BE2C (cell line): ENCODE data around the gene MAGI1.

Source experiments
- DNase-seq: peaks from one replicate; pipeline ENCODE4 v3.0.0-alpha.2; 2020
- H3K27me3 ChIP-seq: fragments of 250-450 bp; sonication (Bioruptor Pico); 2 replicates; pipeline ENCODE4 v1.5.1; 2020; ENCODE audit warnings: mild to moderate bottlenecking
- H3K36me3 ChIP-seq: fragments of 250-450 bp; sonication (Bioruptor Pico); 2 replicates; pipeline ENCODE4 v1.5.1; 2020; ENCODE audit warnings: mild to moderate bottlenecking
- H3K4me1 ChIP-seq: fragments of 250-450 bp; sonication (Bioruptor Pico); 2 replicates; pipeline ENCODE4 v1.5.1; 2020
- H3K4me3 ChIP-seq: 2 replicates; pipeline ENCODE4 v1.5.1; 2011; ENCODE audit warnings: low read depth, low read length
- H3K9me3 ChIP-seq: fragments of 250-450 bp; sonication (Bioruptor Pico); 2 replicates; pipeline ENCODE4 v1.5.1; 2020
- TF ChIP-seq, protein P1 (sequence below): IDR thresholded peaks from 2 replicates; pipeline ENCODE4 v1.5.1; 2012; ENCODE audit warnings: mild to moderate bottlenecking, low read depth, low read length

The MAGI1 gene

DNA sequence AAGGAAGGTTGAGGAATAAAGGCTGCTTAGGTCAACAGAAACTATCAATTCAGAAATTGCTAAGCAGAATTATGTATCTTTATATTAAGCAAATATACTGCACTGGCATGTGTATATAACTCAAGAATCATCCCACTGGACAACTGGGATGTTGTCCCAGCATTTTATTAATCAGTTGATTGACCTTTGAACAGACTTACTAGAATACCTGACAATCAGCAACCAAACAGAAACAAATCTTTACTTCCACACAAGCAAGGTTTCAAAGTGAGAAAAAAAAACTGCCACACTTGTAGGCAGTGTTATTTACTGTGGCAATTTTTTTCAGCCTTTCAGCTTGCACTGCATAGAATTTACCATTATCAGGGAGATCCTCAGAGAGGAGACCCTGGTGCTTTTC is 218.8 kb downstream of the MAGI1 start:
- no peaks in the 10 kb centered on the region for H3K4me1 ChIP-seq
- H3K27me3 ChIP-seq, result no peaks in the 10 kb centered on the region
- no peaks in the 10 kb centered on the region for H3K9me3 ChIP-seq
- H3K36me3 ChIP-seq, result no peaks in the 10 kb centered on the region
- no peak overlapping the region for H3K4me3 ChIP-seq
- TF ChIP-seq, protein P1, sequence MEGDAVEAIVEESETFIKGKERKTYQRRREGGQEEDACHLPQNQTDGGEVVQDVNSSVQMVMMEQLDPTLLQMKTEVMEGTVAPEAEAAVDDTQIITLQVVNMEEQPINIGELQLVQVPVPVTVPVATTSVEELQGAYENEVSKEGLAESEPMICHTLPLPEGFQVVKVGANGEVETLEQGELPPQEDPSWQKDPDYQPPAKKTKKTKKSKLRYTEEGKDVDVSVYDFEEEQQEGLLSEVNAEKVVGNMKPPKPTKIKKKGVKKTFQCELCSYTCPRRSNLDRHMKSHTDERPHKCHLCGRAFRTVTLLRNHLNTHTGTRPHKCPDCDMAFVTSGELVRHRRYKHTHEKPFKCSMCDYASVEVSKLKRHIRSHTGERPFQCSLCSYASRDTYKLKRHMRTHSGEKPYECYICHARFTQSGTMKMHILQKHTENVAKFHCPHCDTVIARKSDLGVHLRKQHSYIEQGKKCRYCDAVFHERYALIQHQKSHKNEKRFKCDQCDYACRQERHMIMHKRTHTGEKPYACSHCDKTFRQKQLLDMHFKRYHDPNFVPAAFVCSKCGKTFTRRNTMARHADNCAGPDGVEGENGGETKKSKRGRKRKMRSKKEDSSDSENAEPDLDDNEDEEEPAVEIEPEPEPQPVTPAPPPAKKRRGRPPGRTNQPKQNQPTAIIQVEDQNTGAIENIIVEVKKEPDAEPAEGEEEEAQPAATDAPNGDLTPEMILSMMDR, result no peak
- no peak for DNase-seq

GRCh38 chr3:65817553-65818126 is 221.1 kb downstream of the MAGI1 start:
- TF ChIP-seq, protein P1, result no peak
- Histone ChIP-seq H3K27me3 (no peaks in the 10 kb centered on the region), H3K4me1 (no peaks in the 10 kb centered on the region), H3K36me3 (no peaks in the 10 kb centered on the region), H3K9me3 (no peaks in the 10 kb centered on the region), H3K4me3 (no peak overlapping the region)
- no peak for DNase-seq

GRCh38 chr3:65816208-65816607 is 222.5 kb downstream of the MAGI1 start:
- DNase-seq, result no peak
- Histone ChIP-seq H3K4me3 (no peak overlapping the region), H3K27me3 (no peaks in the 10 kb centered on the region), H3K36me3 (no peaks in the 10 kb centered on the region), H3K4me1 (no peaks in the 10 kb centered on the region), H3K9me3 (no peaks in the 10 kb centered on the region)
- TF ChIP-seq, protein P1, result no peak

DNA sequence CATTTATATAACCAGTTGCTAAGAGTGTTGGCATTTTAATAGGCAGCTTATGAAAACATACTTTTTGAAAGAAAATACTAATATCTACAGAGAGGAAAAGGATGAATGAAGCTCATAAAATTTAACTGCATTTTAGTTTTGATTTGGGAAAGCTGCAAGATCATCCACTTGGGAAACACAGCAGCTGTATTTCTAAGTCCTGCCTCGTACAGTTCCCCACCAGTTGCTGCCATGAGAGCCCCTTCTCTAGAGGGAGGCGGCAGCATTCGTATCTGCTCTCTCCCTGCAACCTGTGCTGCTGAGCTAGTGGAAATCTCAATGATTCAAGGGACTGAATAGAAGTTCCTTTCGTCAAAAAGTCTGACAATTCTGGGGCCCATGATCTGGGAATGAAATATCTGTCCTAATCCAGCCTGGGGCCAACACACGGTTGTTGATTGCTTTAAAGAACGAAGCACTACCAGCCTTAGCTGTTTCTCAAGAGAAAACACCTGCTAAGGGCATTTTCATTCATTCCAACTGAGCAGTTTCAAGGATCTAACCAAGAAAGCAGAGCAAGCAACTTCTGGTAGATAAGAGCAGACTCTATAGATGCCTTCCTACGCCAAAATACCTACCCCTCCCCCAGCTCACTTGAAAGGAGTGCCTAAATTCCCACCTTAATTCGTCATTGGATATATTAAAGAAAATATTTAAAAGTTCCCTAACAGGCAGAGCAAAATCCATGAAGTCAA is 223.7 kb downstream of the MAGI1 start:
- Histone ChIP-seq H3K9me3 (no peaks in the 10 kb centered on the region), H3K4me1 (no peaks in the 10 kb centered on the region), H3K4me3 (no peak overlapping the region), H3K36me3 (no peaks in the 10 kb centered on the region), H3K27me3 (no peaks in the 10 kb centered on the region)
- TF ChIP-seq, protein P1, result no peak
- no peak for DNase-seq

- TF ChIP-seq, protein P1, result no peak
- H3K27me3 ChIP-seq, result no peaks in the 10 kb centered on the region
- no peak overlapping the region for H3K4me3 ChIP-seq
- H3K9me3 ChIP-seq, result no peaks in the 10 kb centered on the region
- no peaks in the 10 kb centered on the region for H3K36me3 ChIP-seq
- H3K4me1 ChIP-seq, result no peaks in the 10 kb centered on the region
- DNase-seq, result no peak
Measured at GRCh38 chr3:65811892-65812291, 226.8 kb downstream of the MAGI1 start.

GRCh38 chr3:65811086-65811761 is 227.5 kb downstream of the MAGI1 start:
- no peaks in the 10 kb centered on the region for H3K36me3 ChIP-seq
- H3K9me3 ChIP-seq, result no peaks in the 10 kb centered on the region
- no peak for DNase-seq
- no peak overlapping the region for H3K4me3 ChIP-seq
- TF ChIP-seq, protein P1, result no peak
- H3K4me1 ChIP-seq, result no peaks in the 10 kb centered on the region
- no peaks in the 10 kb centered on the region for H3K27me3 ChIP-seq
